GM23338 (cell line): ENCODE data around the gene PEX11A. TPM values are rescaled to one million over a fixed set of nuclear protein-coding genes. Genes with fewer than 3 reads are reported as not detected.

ENCODE experiments used
- ATAC-seq: fragments of 200-7000 bp; cut with Tn5 transposase; 3 replicates; pipeline ENCODE4 v1.9.1; 2020
- DNase-seq: peaks from one replicate; pipeline ENCODE4 v3.0.0-alpha.2; 2015; ENCODE audit warnings: low spot score
- H2AFZ ChIP-seq: fragments of 200-600 bp; sonication (generic); 2 replicates; pipeline ENCODE4 v1.8.0; 2016; ENCODE audit warnings: antibody characterized with exemption, mild to moderate bottlenecking, moderate library complexity
- H3F3A ChIP-seq: fragments of 200-600 bp; sonication (generic); replicated peaks from 2 replicates; pipeline ENCODE4 v1.8.0; 2017; ENCODE audit warnings: antibody characterized with exemption, mixed run types, low read depth
- H3K27ac ChIP-seq: fragments of 200-600 bp; sonication (generic); 2 replicates; pipeline ENCODE4 v1.6.1; 2016; ENCODE audit warnings: low read depth
- H3K27me3 ChIP-seq: fragments of 200-600 bp; sonication (generic); 2 replicates; pipeline ENCODE4 v1.8.0; 2016; ENCODE audit warnings: mild to moderate bottlenecking, mixed run types, moderate library complexity; ENCODE audit not compliant: insufficient read depth
- H3K36me3 ChIP-seq: fragments of 200-600 bp; sonication (generic); 2 replicates; pipeline ENCODE4 v1.8.0; 2016; ENCODE audit warnings: mild to moderate bottlenecking; ENCODE audit not compliant: insufficient read depth
- H3K4me1 ChIP-seq: fragments of 200-600 bp; sonication (generic); 2 replicates; pipeline ENCODE4 v1.8.0; 2016; ENCODE audit warnings: mild to moderate bottlenecking, moderate library complexity; ENCODE audit not compliant: insufficient read depth
- H3K4me2 ChIP-seq: fragments of 200-600 bp; sonication (generic); 2 replicates; pipeline ENCODE4 v1.7.1; 2017; ENCODE audit warnings: mixed run types
- H3K4me3 ChIP-seq: fragments of 200-600 bp; sonication (generic); 2 replicates; pipeline ENCODE4 v1.6.1; 2016; ENCODE audit warnings: mixed run types
- H3K79me2 ChIP-seq: fragments of 200-600 bp; sonication (generic); replicated peaks from 2 replicates; pipeline ENCODE4 v1.8.0; 2017; ENCODE audit warnings: mild to moderate bottlenecking; ENCODE audit not compliant: insufficient read depth
- H3K9me2 ChIP-seq: fragments of 200-600 bp; sonication (generic); 2 replicates; pipeline ENCODE4 v1.8.0; 2017; ENCODE audit not compliant: insufficient read depth
- H4K20me1 ChIP-seq: fragments of 200-600 bp; sonication (generic); replicated peaks from 2 replicates; pipeline ENCODE4 v1.8.0; 2017; ENCODE audit warnings: mild to moderate bottlenecking; ENCODE audit not compliant: insufficient read depth
- H3K27ac Mint-ChIP-seq: 2 replicates; pipeline ENCODE4 v1.8.0; 2020; ENCODE audit warnings: inconsistent platforms, mild to moderate bottlenecking, moderate library complexity, mixed read lengths
- H3K27me3 Mint-ChIP-seq: 3 replicates; pipeline ENCODE4 v1.8.0; 2022; ENCODE audit warnings: low read depth, mild to moderate bottlenecking, moderate library complexity, mixed read lengths, inconsistent platforms; ENCODE audit not compliant: insufficient read depth, poor library complexity
- H3K36me3 Mint-ChIP-seq: 3 replicates; pipeline ENCODE4 v1.8.0; 2021; ENCODE audit warnings: low read depth, mild to moderate bottlenecking, inconsistent platforms, moderate library complexity, mixed read lengths
- H3K4me1 Mint-ChIP-seq: 3 replicates; pipeline ENCODE4 v1.8.0; 2020; ENCODE audit warnings: mild to moderate bottlenecking, inconsistent platforms, mixed read lengths
- H3K4me3 Mint-ChIP-seq: 3 replicates; pipeline ENCODE4 v1.8.0; 2021; ENCODE audit warnings: moderate library complexity, mild to moderate bottlenecking, inconsistent platforms, mixed read lengths
- H3K9me3 Mint-ChIP-seq: 3 replicates; pipeline ENCODE4 v1.8.0; 2020; ENCODE audit warnings: moderate library complexity, mild to moderate bottlenecking, inconsistent platforms, mixed read lengths
- CREB1 ChIP-seq: fragments of 250-450 bp; sonication (Bioruptor Pico); IDR thresholded peaks from 2 replicates; pipeline ENCODE4 v1.5.0; 2020; ENCODE audit warnings: low read depth, mild to moderate bottlenecking, moderate library complexity
- CTCF ChIP-seq, 2 experiments: fragments of 200-600 bp in 1 of 2; sonication (generic) in 1 of 2; conservative IDR thresholded peaks; 2 replicates each; pipeline versions ENCODE4 v1.5.1 to v1.6.1; 2016 to 2017; ENCODE audit warnings: antibody characterized with exemption in 2 of 2, low read depth in 2 of 2, mild to moderate bottlenecking in 2 of 2, moderate library complexity in 1 of 2
- ETS1 ChIP-seq: IDR thresholded peaks from 2 replicates; pipeline ENCODE4 v1.6.1; 2016; ENCODE audit warnings: antibody characterized with exemption
- EZH2phosphoT487 ChIP-seq: fragments of 200-600 bp; sonication (generic); IDR thresholded peaks from one replicate; pipeline ENCODE4 v1.8.1; 2018; ENCODE audit warnings: antibody characterized with exemption; ENCODE audit not compliant: unreplicated experiment
- ZNF114 ChIP-seq: fragments of 250-450 bp; sonication (Bioruptor Pico); IDR thresholded peaks from 2 replicates; pipeline ENCODE4 v1.5.0; 2020; ENCODE audit warnings: mild to moderate bottlenecking, moderate library complexity
- ZNF462 ChIP-seq: fragments of 250-450 bp; sonication (Bioruptor Pico); IDR thresholded peaks from 2 replicates; pipeline ENCODE4 v1.5.0; 2020; ENCODE audit warnings: mild to moderate bottlenecking, moderate library complexity
- polyA plus RNA-seq: library from polyadenylated mRNA; unstranded; fragments of >200 nt; fragmentation: Nextera tagmentation; extraction: Ambion mirVana; gene quantifications from 2 replicates; pipeline ENCODE4 v1.2.1, GENCODE V29; 2016
- total RNA-seq: library from RNA; depleted of rRNA; stranded (reverse); fragments of >200 nt; shearing (Covaris generic); gene quantifications from 2 replicates; pipeline ENCODE4 v1.2.3, GENCODE V29; 2014

PEX11A gene
- total and polyA plus RNA-seq, 2 experiments from 2014 or later = 2.1 to 4.8 TPM

GRCh38 chr15:89677381-89677780, 13.2 kb downstream of the PEX11A start (continued):
- TF ChIP-seq ZNF462 (CRISPR knock-in tag) (no peak), CTCF (conservative IDR thresholded peaks at IDR 0.05; ENCODE audit: low read depth in 2 of 2) (no peak), ZNF114 (CRISPR knock-in tag) (no peak), EZH2phosphoT487 (no peak), ETS1 (no peak)

GRCh38 chr15:89675606-89676005, 14.9 kb downstream of the PEX11A start:
- peaks cover 10% of the 10 kb centered on the region; the same call in 2 of the 3 replicates for H3K4me1 Mint-ChIP-seq
- ATAC-seq (no peak), DNase-seq (no peak)
- no peaks in the 10 kb centered on the region for H3K4me1 ChIP-seq
- H3K27me3 ChIP-seq = no peaks in the 10 kb centered on the region
- H3K36me3 Mint-ChIP-seq = no peaks in the 10 kb centered on the region
- no peak overlapping the region for H3K4me2 ChIP-seq
- H3K4me3 Mint-ChIP-seq = no peak overlapping the region
- H3K79me2 ChIP-seq = no peaks in the 10 kb centered on the region
- no peak overlapping the region for H3K27ac ChIP-seq
- no peaks in the 10 kb centered on the region for H3K9me2 ChIP-seq
- no peak overlapping the region for H2AFZ ChIP-seq
- no peaks in the 10 kb centered on the region for H3F3A ChIP-seq
- H3K27me3 Mint-ChIP-seq = peaks cover 16% of the 10 kb centered on the region
- no peaks in the 10 kb centered on the region for H3K9me3 Mint-ChIP-seq
- H3K27ac Mint-ChIP-seq = no peak overlapping the region
- TF ChIP-seq CREB1 (CRISPR knock-in tag) = no peak
- H3K36me3 ChIP-seq = no peaks in the 10 kb centered on the region
- H4K20me1 ChIP-seq = no peaks in the 10 kb centered on the region
- H3K4me3 ChIP-seq = no peak overlapping the region
